ENCODE results near the gene BEND5.

Gene BEND5

GRCh38 chr1:48678710-48679505 is 97.8 kb downstream of the BEND5 start:
- no peak for DNase-seq
